ENCODE data around the gene SLC9A9.
"Not testable (repeated sequence)": the region's sequence is repeated elsewhere in the genome, so short reads cannot be mapped to it uniquely, and the experiment has no call there.

SLC9A9 gene

GRCh38 chr3:143431298-143431697 lies 417.0 kb downstream of the SLC9A9 start:
- H3K4me3 Mint-ChIP-seq; H3K9me3 Mint-ChIP-seq; H3K27me3 Mint-ChIP-seq (ENCODE audit: low read depth); H3K36me3 Mint-ChIP-seq (ENCODE audit: low read depth); H3K27ac Mint-ChIP-seq; H3K4me1 Mint-ChIP-seq (ENCODE audit: low read depth): not testable (repeated sequence)

- no peaks in the 10 kb centered on the region for H3K27me3 Mint-ChIP-seq (ENCODE audit: low read depth)
- H3K4me1 Mint-ChIP-seq (ENCODE audit: low read depth), result no peaks in the 10 kb centered on the region
- no peak overlapping the region for H3K4me3 Mint-ChIP-seq
- H3K27ac Mint-ChIP-seq, result no peak overlapping the region
- no peaks in the 10 kb centered on the region for H3K36me3 Mint-ChIP-seq (ENCODE audit: low read depth)
- H3K9me3 Mint-ChIP-seq, result no peaks in the 10 kb centered on the region
These were observed 417.7 kb downstream of the SLC9A9 start for GRCh38 chr3:143430568-143430967.

- Mint-ChIP-seq H3K27ac (no peak overlapping the region), H3K4me3 (no peak overlapping the region), H3K4me1 (ENCODE audit: low read depth) (no peaks in the 10 kb centered on the region)
These were observed 418.4 kb downstream of the SLC9A9 start for GRCh38 chr3:143429628-143430514.

GRCh38 chr3:143428294-143428693 lies 420.0 kb downstream of the SLC9A9 start:
- Mint-ChIP-seq H3K4me3 (no peak overlapping the region), H3K36me3 (ENCODE audit: low read depth) (no peaks in the 10 kb centered on the region), H3K27me3 (ENCODE audit: low read depth) (no peaks in the 10 kb centered on the region), H3K27ac (no peak overlapping the region), H3K9me3 (no peaks in the 10 kb centered on the region), H3K4me1 (ENCODE audit: low read depth) (peaks cover 4% of the 10 kb centered on the region)

More at GRCh38 chr3:143429628-143430514, 418.4 kb downstream of the SLC9A9 start:
- no peaks in the 10 kb centered on the region for H3K27me3 Mint-ChIP-seq (ENCODE audit: low read depth)
- H3K9me3 Mint-ChIP-seq, result no peaks in the 10 kb centered on the region
- H3K36me3 Mint-ChIP-seq (ENCODE audit: low read depth), result no peaks in the 10 kb centered on the region

GRCh38 chr3:143427631-143428030 lies 420.6 kb downstream of the SLC9A9 start:
- no peak overlapping the region for H3K4me3 Mint-ChIP-seq
- H3K9me3 Mint-ChIP-seq, result no peaks in the 10 kb centered on the region
- H3K27ac Mint-ChIP-seq, result no peak overlapping the region
- no peaks in the 10 kb centered on the region for H3K36me3 Mint-ChIP-seq (ENCODE audit: low read depth)
- H3K27me3 Mint-ChIP-seq (ENCODE audit: low read depth), result no peaks in the 10 kb centered on the region
- peaks cover 4% of the 10 kb centered on the region for H3K4me1 Mint-ChIP-seq (ENCODE audit: low read depth)

- no peak overlapping the region for H3K4me3 Mint-ChIP-seq
- H3K27me3 Mint-ChIP-seq (ENCODE audit: low read depth), result no peaks in the 10 kb centered on the region
- peaks cover 4% of the 10 kb centered on the region for H3K4me1 Mint-ChIP-seq (ENCODE audit: low read depth)
- no peaks in the 10 kb centered on the region for H3K36me3 Mint-ChIP-seq (ENCODE audit: low read depth)
- no peak overlapping the region for H3K27ac Mint-ChIP-seq
- no peaks in the 10 kb centered on the region for H3K9me3 Mint-ChIP-seq
These were observed 423.4 kb downstream of the SLC9A9 start for GRCh38 chr3:143424874-143425273.

DNA sequence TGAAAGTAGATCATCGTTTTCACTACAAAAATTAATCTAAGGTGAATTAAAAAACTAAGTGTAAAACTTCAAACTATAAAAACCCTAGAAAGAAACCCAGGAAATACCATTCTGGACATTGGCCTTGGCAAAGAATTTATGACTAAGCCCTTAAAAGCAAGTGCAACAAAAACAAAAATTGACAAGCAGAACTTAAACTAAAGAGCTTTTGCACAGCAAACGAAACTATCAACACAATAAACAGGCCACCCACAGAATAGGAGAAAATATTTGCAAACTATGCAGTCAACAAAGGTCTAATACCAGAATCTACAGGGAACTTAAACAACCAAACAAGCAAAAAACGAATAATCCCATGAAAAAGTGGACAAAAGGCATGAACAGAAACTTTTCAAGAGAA lies 426.7 kb downstream of the SLC9A9 start:
- Mint-ChIP-seq H3K9me3 (no peaks in the 10 kb centered on the region), H3K27me3 (ENCODE audit: low read depth) (no peaks in the 10 kb centered on the region), H3K27ac (no peak overlapping the region), H3K4me1 (ENCODE audit: low read depth) (peaks cover 4% of the 10 kb centered on the region), H3K4me3 (no peak overlapping the region), H3K36me3 (ENCODE audit: low read depth) (peaks cover 4% of the 10 kb centered on the region)

DNA sequence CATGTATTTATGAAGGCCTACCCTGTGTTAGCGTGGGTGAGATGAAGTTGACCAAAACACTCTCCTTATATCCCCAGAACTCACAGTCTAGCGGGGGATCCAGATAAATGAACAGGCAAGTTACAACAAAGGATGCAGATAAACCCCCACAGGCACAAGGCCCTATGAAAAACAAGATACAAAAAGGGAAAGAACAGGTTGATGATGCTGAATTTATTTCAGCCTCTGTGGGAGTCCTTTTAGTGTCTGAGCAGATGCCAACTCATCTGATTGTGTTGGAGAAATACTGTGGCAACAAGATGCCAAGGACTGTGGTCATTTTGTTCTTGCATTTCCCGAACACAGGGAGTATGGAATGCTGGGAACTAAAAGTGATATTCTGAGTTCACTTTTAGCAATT lies 428.7 kb downstream of the SLC9A9 start:
- peaks cover 4% of the 10 kb centered on the region for H3K36me3 Mint-ChIP-seq (ENCODE audit: low read depth)
- no peak overlapping the region for H3K27ac Mint-ChIP-seq
- no peaks in the 10 kb centered on the region for H3K9me3 Mint-ChIP-seq
- H3K4me1 Mint-ChIP-seq (ENCODE audit: low read depth), result peaks cover 9% of the 10 kb centered on the region
- H3K27me3 Mint-ChIP-seq (ENCODE audit: low read depth), result no peaks in the 10 kb centered on the region
- H3K4me3 Mint-ChIP-seq, result no peak overlapping the region

DNA sequence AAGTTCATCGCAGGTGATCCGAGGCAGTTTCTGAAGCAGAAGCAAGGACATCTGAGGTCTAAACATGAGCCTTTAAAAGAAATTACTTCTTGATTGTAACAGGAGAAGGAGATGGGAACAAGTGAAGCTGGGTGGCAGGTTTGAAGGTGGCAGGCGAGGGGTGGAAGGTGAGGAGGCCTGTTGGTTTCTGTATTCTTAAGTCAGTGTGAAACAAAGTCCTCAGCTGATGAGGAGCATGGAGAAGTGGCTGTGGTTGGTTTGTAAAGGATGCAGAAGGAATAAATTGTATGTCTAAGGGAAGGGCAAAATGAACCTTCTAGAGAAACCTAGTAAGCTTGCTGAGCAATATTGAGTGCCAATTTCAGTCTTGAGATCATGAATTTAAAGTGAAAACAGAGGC lies 429.9 kb downstream of the SLC9A9 start:
- Mint-ChIP-seq H3K27ac (no peak overlapping the region), H3K4me1 (ENCODE audit: low read depth) (peaks cover 6% of the 10 kb centered on the region), H3K9me3 (no peaks in the 10 kb centered on the region), H3K36me3 (ENCODE audit: low read depth) (peaks cover 4% of the 10 kb centered on the region), H3K4me3 (no peak overlapping the region), H3K27me3 (ENCODE audit: low read depth) (no peaks in the 10 kb centered on the region)

- H3K27me3 Mint-ChIP-seq (ENCODE audit: low read depth), result no peaks in the 10 kb centered on the region
- H3K9me3 Mint-ChIP-seq, result no peaks in the 10 kb centered on the region
- H3K4me3 Mint-ChIP-seq, result no peak overlapping the region
- no peak overlapping the region for H3K27ac Mint-ChIP-seq
- peaks cover 4% of the 10 kb centered on the region for H3K36me3 Mint-ChIP-seq (ENCODE audit: low read depth)
- peaks cover 6% of the 10 kb centered on the region for H3K4me1 Mint-ChIP-seq (ENCODE audit: low read depth)
These were observed 432.0 kb downstream of the SLC9A9 start for GRCh38 chr3:143416229-143416628.

DNA sequence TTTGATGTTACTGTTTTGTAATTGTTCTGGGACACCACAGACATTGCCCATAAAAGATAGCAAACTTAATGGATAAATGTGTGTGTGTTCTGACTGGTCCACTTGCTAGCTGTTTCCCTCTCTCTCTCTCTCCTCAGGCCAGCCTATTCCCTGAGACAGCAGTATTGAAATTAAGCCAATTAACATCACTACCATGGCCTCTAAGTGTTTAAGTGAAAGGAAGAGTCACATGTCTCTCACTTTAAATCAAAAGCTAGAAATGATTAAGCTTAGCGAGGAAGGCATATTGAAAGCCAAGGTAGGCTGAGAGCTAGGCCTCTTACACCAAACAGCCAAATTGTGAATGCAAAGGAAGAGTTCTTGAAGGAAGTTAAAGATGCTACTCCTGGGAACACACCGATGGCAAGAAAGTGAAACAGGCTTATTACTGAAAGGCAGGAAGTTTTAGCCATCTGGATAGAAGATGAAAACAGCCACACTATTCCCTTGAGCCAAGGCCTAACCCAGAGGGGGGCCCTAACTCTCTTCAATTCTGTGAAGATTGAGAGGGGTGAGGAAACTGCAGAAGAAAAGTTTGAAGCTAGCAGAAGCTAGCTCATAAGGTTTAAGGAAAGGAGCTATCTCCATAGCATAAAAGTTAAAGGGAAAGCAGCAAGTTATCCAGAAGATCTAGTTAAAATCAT lies 433.6 kb downstream of the SLC9A9 start:
- Mint-ChIP-seq H3K4me3 (no peak overlapping the region), H3K9me3 (no peaks in the 10 kb centered on the region), H3K27me3 (ENCODE audit: low read depth) (no peaks in the 10 kb centered on the region), H3K36me3 (ENCODE audit: low read depth) (peaks cover 4% of the 10 kb centered on the region), H3K27ac (no peak overlapping the region), H3K4me1 (ENCODE audit: low read depth) (peaks cover 6% of the 10 kb centered on the region)

GRCh38 chr3:143413372-143413771 lies 434.9 kb downstream of the SLC9A9 start:
- H3K4me3 Mint-ChIP-seq, result no peak overlapping the region
- peaks cover 6% of the 10 kb centered on the region for H3K4me1 Mint-ChIP-seq (ENCODE audit: low read depth)
- H3K27me3 Mint-ChIP-seq (ENCODE audit: low read depth), result no peaks in the 10 kb centered on the region
- peaks cover 3% of the 10 kb centered on the region for H3K36me3 Mint-ChIP-seq (ENCODE audit: low read depth)
- H3K9me3 Mint-ChIP-seq, result no peaks in the 10 kb centered on the region
- no peak overlapping the region for H3K27ac Mint-ChIP-seq

GRCh38 chr3:143412084-143412483 lies 436.2 kb downstream of the SLC9A9 start:
- Mint-ChIP-seq H3K36me3 (ENCODE audit: low read depth) (peaks cover 3% of the 10 kb centered on the region), H3K27ac (no peak overlapping the region), H3K9me3 (no peaks in the 10 kb centered on the region), H3K4me1 (ENCODE audit: low read depth) (peaks cover 6% of the 10 kb centered on the region), H3K27me3 (ENCODE audit: low read depth) (no peaks in the 10 kb centered on the region), H3K4me3 (no peak overlapping the region)

GRCh38 chr3:143410259-143410658 lies 438.0 kb downstream of the SLC9A9 start:
- H3K36me3 Mint-ChIP-seq (ENCODE audit: low read depth), result no peaks in the 10 kb centered on the region
- H3K27me3 Mint-ChIP-seq (ENCODE audit: low read depth), result no peaks in the 10 kb centered on the region
- peaks cover 6% of the 10 kb centered on the region for H3K4me1 Mint-ChIP-seq (ENCODE audit: low read depth)
- H3K4me3 Mint-ChIP-seq, result no peak overlapping the region
- no peaks in the 10 kb centered on the region for H3K9me3 Mint-ChIP-seq
- no peak overlapping the region for H3K27ac Mint-ChIP-seq

DNA sequence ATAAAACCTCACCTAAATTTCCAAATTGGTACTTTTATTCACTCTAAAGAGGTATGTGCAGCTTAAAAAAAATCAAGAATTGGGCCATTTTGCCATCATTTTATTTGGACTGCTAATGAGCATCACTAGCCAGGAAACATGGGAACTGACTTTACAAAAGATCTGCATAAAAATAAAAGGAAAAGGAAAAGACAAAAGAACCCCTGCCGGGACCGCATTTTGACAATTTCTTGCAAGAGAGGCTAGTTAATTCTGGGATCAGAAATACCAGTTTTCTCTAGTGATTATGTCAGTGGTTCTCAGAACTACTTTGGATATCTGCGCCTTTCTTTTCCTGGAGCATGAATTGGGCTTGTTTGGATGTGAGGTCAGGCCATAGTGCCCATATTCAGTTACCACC lies 439.5 kb downstream of the SLC9A9 start:
- H3K27ac Mint-ChIP-seq, result no peak overlapping the region
- no peak overlapping the region for H3K4me3 Mint-ChIP-seq
- no peaks in the 10 kb centered on the region for H3K4me1 Mint-ChIP-seq (ENCODE audit: low read depth)
- H3K27me3 Mint-ChIP-seq (ENCODE audit: low read depth), result no peaks in the 10 kb centered on the region
- H3K9me3 Mint-ChIP-seq, result no peaks in the 10 kb centered on the region
- no peaks in the 10 kb centered on the region for H3K36me3 Mint-ChIP-seq (ENCODE audit: low read depth)
